ENCODE data around the gene KIF13A. TPM values are rescaled to one million over a fixed set of nuclear protein-coding genes. Genes with fewer than 3 reads are reported as not detected.
A peak's percentile ranks its signal among the peaks of the same experiment; 100 is the strongest.
"Not testable (repeated sequence)": the region's sequence is repeated elsewhere in the genome, so short reads cannot be mapped to it uniquely, and the experiment has no call there.

The KIF13A gene
- total and polyA plus RNA-seq, 9 of the 15 experiments (the other 6 are each of a cell fraction or from before 2014, with no cell fraction given), result 3.6 to 44.3 (median 29.7) TPM

DNA sequence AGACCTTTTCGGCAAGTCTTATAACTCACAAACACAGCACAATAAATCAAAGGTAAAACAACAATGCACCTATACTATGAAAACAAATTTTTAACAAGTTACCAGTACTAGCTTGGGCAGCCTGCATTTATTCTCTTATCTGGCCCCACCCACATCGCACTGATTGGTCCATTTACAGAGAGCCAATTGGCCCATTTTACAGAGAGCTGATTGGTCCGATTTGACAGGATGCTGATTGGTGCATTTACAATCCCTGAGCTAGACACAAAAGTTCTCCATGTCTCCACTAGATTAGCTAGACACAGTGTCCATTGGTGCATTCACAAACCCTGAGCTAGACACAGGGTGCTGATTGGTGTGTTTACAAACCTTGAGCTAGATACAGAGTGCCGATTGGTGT lies 23.1 kb upstream of the KIF13A start:
- WGBS (ENCODE audit: insufficient coverage, low coverage, missing lambda C conversion rate), result 80% methylated on average over 4 of the region's 4 CpGs
- H3K9me3 ChIP-seq (replicated peaks; ENCODE audit: control insufficient read depth, insufficient read depth, low read depth, low read length); BruUV-seq (replicated peaks); DNase-seq (ENCODE audit: extremely low read depth in 1 of 4, low spot score in 3 of 4); in situ Hi-C loops (cut with MboI); intact Hi-C loops (cut with micrococcal nuclease); H3K79me2 ChIP-seq (ENCODE audit: control insufficient read depth, insufficient read depth, low read length); H3K9ac ChIP-seq (ENCODE audit: insufficient read depth in 1 of 2, low read depth in 2 of 2, low read length in 2 of 2); H3K9me1 ChIP-seq (ENCODE audit: control insufficient read depth, insufficient read depth, low read length); H3K27ac ChIP-seq (ENCODE audit: extremely low read depth, low read depth, low read length); H3K36me3 ChIP-seq (ENCODE audit: control insufficient read depth, insufficient read depth, low read length); H3K4me1 ChIP-seq (replicated peaks in 1 of 2; ENCODE audit: control insufficient read depth in 2 of 2, insufficient read depth in 2 of 2, low read length in 2 of 2); ATAC-seq; FAIRE-seq; H3K4me3 ChIP-seq; H2AFZ ChIP-seq (ENCODE audit: low read depth, low read length); H3K4me2 ChIP-seq (ENCODE audit: insufficient read depth, low read length); CTCF ChIA-PET (ENCODE audit: low intra/inter-chr PET ratio); H4K20me1 ChIP-seq (replicated peaks; ENCODE audit: control insufficient read depth, insufficient read depth, low read length); H3K27me3 ChIP-seq (ENCODE audit: control insufficient read depth in 2 of 2, insufficient read depth in 2 of 2, low read length in 2 of 2): not testable (repeated sequence)
- POLR2A ChIA-PET, result interaction anchor here (0.8 to 1.2 kb wide), 2 partner anchors 63 to 122 kb away, joined by 3 to 5 read pairs; no protein-coding TSS in a partner anchor
- TF ChIP-seq RBM25 (IDR thresholded peaks at IDR 0.05; ENCODE audit: low read depth, low read length, severe bottlenecking) (peak; percentile 20), NFYB (IDR thresholded peaks at IDR 0.05; ENCODE audit: extremely low read depth, insufficient read length) (peak; percentile 79)

DNA sequence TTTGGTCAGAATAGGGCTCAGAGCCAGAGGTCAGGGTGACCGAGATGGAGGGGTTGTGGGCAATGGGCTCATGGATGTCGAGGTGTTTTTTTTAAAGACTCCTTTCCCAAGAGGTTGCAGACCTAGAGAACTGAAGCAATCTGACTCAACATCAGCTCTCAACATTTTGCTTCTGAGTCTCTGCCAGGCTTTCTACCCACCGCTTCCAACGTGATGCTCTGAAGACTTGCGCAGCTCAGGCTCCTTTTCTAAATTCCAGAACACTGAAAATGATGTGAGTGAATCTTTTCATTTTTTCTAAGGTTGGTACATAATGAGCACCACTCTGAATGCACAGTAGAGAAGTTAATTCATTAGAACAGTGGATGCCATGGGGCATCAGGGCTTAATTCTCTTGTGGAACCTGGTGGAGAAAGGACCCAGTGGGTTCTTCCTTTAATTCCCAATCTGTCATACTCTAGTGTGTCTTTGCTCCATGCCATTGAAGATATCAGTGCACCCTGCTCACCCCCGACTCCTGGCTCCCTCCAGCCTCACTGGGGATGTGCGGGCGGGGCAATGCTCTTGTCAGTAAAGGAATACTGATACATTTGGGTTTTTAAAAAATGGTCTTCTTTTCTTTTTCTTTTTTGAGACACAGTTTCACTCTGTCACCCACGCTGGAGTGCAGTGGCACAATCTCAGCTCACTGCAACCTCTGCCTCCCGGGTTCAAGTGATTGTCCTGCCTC lies 17.0 kb upstream of the KIF13A start:
- WGBS (ENCODE audit: insufficient coverage, low coverage, missing lambda C conversion rate), result 62% methylated on average over 10 of the region's 10 CpGs
- CTCF ChIA-PET (ENCODE audit: low intra/inter-chr PET ratio), result no interaction called here
- TF ChIP-seq, protein P1, sequence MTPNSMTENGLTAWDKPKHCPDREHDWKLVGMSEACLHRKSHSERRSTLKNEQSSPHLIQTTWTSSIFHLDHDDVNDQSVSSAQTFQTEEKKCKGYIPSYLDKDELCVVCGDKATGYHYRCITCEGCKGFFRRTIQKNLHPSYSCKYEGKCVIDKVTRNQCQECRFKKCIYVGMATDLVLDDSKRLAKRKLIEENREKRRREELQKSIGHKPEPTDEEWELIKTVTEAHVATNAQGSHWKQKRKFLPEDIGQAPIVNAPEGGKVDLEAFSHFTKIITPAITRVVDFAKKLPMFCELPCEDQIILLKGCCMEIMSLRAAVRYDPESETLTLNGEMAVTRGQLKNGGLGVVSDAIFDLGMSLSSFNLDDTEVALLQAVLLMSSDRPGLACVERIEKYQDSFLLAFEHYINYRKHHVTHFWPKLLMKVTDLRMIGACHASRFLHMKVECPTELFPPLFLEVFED (CRISPR knock-in tag; conservative IDR thresholded peaks at IDR 0.05), result no peak
- TF ChIP-seq ZEB2 (IDR thresholded peaks at IDR 0.05) (no peak), ID3 (CRISPR knock-in tag; IDR thresholded peaks at IDR 0.05) (no peak), ID3 (tag; IDR thresholded peaks at IDR 0.05) (no peak), UBTF (IDR thresholded peaks at IDR 0.05; ENCODE audit: borderline replicate concordance in 1 of 2, low read depth in 2 of 2, low read length in 2 of 2) (no peak), NFRKB (IDR thresholded peaks at IDR 0.05; ENCODE audit: low read depth) (no peak), THRAP3 (IDR thresholded peaks at IDR 0.05; ENCODE audit: borderline replicate concordance) (no peak)
- TF ChIP-seq, protein P2, sequence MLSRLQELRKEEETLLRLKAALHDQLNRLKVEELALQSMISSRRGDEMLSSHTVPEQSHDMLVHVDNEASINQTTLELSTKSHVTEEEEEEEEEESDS (CRISPR knock-in tag; IDR thresholded peaks at IDR 0.05), result no peak

More for the DNA sequence above, 17.0 kb upstream of the KIF13A start:
- H3K4me3 ChIP-seq, result no peak overlapping the region
- 0 out of 3 replicates have a peak, but pooled peaks have one; percentile 16 for ATAC-seq
- H3K9ac ChIP-seq (ENCODE audit: insufficient read depth in 1 of 2, low read depth in 2 of 2, low read length in 2 of 2), result no peak overlapping the region
- no peaks in the 10 kb centered on the region for H3K9me3 ChIP-seq (replicated peaks; ENCODE audit: control insufficient read depth, insufficient read depth, low read depth, low read length)
- in situ Hi-C loops (cut with MboI), result no loop called here
- H3K27ac ChIP-seq (ENCODE audit: extremely low read depth, low read depth, low read length), result no peak overlapping the region
- intact Hi-C loops (cut with micrococcal nuclease), result no loop called here
- no peaks in the 10 kb centered on the region for H4K20me1 ChIP-seq (replicated peaks; ENCODE audit: control insufficient read depth, insufficient read depth, low read length)
- H3K4me1 ChIP-seq (replicated peaks in 1 of 2; ENCODE audit: control insufficient read depth in 2 of 2, insufficient read depth in 2 of 2, low read length in 2 of 2), result no peaks in the 10 kb centered on the region; a peak in 1 of 5 replicates
- H3K9me1 ChIP-seq (ENCODE audit: control insufficient read depth, insufficient read depth, low read length), result no peaks in the 10 kb centered on the region
- no peaks in the 10 kb centered on the region for H3K79me2 ChIP-seq (ENCODE audit: control insufficient read depth, insufficient read depth, low read length)
- BruUV-seq (replicated peaks), result no TSS peak
- no peak for FAIRE-seq
- H2AFZ ChIP-seq (ENCODE audit: low read depth, low read length), result no peak overlapping the region
- H3K27me3 ChIP-seq (ENCODE audit: control insufficient read depth in 2 of 2, insufficient read depth in 2 of 2, low read length in 2 of 2), result no peaks in the 10 kb centered on the region
- POLR2A ChIA-PET, result interaction anchor here (0.6 to 0.7 kb wide), 3 partner anchors 22 to 68 kb away, joined by 3 read pairs; no protein-coding TSS in a partner anchor
- H3K4me2 ChIP-seq (ENCODE audit: insufficient read depth, low read length), result no peak overlapping the region
- DNase-seq (ENCODE audit: extremely low read depth in 1 of 4, low spot score in 3 of 4), result no peak
- no peaks in the 10 kb centered on the region for H3K36me3 ChIP-seq (ENCODE audit: control insufficient read depth, insufficient read depth, low read length)
